Testis (tissue), 3 donors: ENCODE measurements around the gene COX7A2L. TPM values are rescaled to one million over a fixed set of nuclear protein-coding genes. Genes with fewer than 3 reads are reported as not detected.
"Not testable (repeated sequence)": the region's sequence is repeated elsewhere in the genome, so short reads cannot be mapped to it uniquely, and the experiment has no call there.

Source experiments
- DNase-seq: peaks from one replicate; pipeline ENCODE4 v3.0.0-alpha.2; 2019
- H3K27ac ChIP-seq, 2 donors: fragments of 200-600 bp; sonication (generic); one replicate each; pipeline ENCODE4 v1.5.1; 2019
- H3K27me3 ChIP-seq: fragments of 200-600 bp; sonication (generic); one replicate; pipeline ENCODE4 v1.5.1; 2019
- H3K36me3 ChIP-seq: fragments of 200-600 bp; sonication (generic); one replicate; pipeline ENCODE4 v1.5.1; 2017; ENCODE audit warnings: low read depth; ENCODE audit errors: missing control alignments
- H3K4me1 ChIP-seq: fragments of 200-600 bp; sonication (generic); one replicate; pipeline ENCODE4 v1.5.1; 2019
- H3K4me3 ChIP-seq, 2 donors: fragments of 200-600 bp; sonication (generic); one replicate each; pipeline ENCODE4 v1.5.1; 2017 to 2019
- H3K9me3 ChIP-seq: fragments of 200-600 bp; sonication (generic); one replicate; pipeline ENCODE4 v1.5.1; 2017
- POLR2A ChIP-seq: fragments of 450-650 bp; IDR thresholded peaks from one replicate; pipeline ENCODE4 v1.6.1; 2017; ENCODE audit warnings: antibody characterized with exemption, mild to moderate bottlenecking, moderate library complexity
- WGBS, 2 donors: methylation state at CpG; one replicate each; pipeline ENCODE4 v1.1.5; 2018; 5-methylcytosine and 5-hydroxymethylcytosine counted together
- intact Hi-C: fragments of 100-400 bp; cut with DNase I; formaldehyde crosslinking; loops from one replicate; pipeline ENCODE4 v1.15.1; 2023; ENCODE audit warnings: low total_unique reads
- polyA plus RNA-seq: library from polyadenylated mRNA; stranded (reverse); fragments of 350-450 nt; fragmentation: Illumina TruSeq; extraction: RNeasy Lipid Tissue Mini Kit (QIAGEN cat#74804); gene quantifications from one replicate; pipeline ENCODE4 v1.2.3, GENCODE V29; 2014; ENCODE audit warnings: low read depth, low replicate concordance; ENCODE audit not compliant: insufficient read depth
- total RNA-seq, 2 donors: library from RNA; depleted of rRNA; stranded (reverse); fragments of >200 nt; gene quantifications; one replicate each; pipeline ENCODE4 v1.2.3, GENCODE V29; 2016
- TF ChIP-seq, protein P1 (sequence below), 3 experiments: fragments of 450-650 bp in 2 of 3; fragments of 200-600 bp in 1 of 3; sonication (generic) in 1 of 3; IDR thresholded peaks; one replicate each; pipeline ENCODE4 v1.5.1; 2016 to 2019; ENCODE audit warnings: antibody characterized with exemption in 3 of 3, mild to moderate bottlenecking in 2 of 3, moderate library complexity in 1 of 3

The COX7A2L gene
- total and polyA plus RNA-seq, 3 donors from 2014 or later: 134 to 143 (median 142) TPM

DNA sequence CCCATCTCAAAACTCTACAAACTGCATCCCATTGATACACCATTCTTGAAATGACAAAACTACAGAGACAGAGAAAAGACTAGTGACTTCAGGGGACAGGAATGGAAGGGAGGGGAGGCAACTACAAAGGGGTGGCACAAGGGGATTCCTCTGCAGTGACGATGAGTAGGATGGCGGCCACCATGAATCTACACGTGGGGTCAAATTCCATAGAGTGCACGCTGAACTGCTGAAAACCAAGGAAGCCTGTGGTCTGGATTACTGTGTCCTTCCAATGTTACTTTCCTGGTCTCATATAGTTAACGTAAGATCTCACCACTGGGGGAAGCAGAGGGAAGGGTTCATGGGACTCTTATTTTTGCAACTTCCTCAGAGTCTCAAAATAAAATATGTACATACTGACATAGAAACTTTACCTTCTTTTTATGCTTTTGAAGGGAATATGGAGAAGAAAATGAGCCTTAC, 23.6 kb downstream of the COX7A2L start:
- H3K4me1 ChIP-seq: peaks cover 14% of the 10 kb centered on the region
- WGBS, 2 donors: 73 to 87% methylated on average over 5 of the region's 5 CpGs
- intact Hi-C loops: no loop called here
- no peak for TF ChIP-seq POLR2A
- TF ChIP-seq, protein P1, sequence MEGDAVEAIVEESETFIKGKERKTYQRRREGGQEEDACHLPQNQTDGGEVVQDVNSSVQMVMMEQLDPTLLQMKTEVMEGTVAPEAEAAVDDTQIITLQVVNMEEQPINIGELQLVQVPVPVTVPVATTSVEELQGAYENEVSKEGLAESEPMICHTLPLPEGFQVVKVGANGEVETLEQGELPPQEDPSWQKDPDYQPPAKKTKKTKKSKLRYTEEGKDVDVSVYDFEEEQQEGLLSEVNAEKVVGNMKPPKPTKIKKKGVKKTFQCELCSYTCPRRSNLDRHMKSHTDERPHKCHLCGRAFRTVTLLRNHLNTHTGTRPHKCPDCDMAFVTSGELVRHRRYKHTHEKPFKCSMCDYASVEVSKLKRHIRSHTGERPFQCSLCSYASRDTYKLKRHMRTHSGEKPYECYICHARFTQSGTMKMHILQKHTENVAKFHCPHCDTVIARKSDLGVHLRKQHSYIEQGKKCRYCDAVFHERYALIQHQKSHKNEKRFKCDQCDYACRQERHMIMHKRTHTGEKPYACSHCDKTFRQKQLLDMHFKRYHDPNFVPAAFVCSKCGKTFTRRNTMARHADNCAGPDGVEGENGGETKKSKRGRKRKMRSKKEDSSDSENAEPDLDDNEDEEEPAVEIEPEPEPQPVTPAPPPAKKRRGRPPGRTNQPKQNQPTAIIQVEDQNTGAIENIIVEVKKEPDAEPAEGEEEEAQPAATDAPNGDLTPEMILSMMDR (IDR thresholded peaks at IDR 0.05): no peak
- H3K27ac ChIP-seq: no peak overlapping the region
- H3K36me3 ChIP-seq: no peaks in the 10 kb centered on the region
- H3K9me3 ChIP-seq: no peaks in the 10 kb centered on the region
- no peak overlapping the region for H3K4me3 ChIP-seq
- H3K27me3 ChIP-seq: no peaks in the 10 kb centered on the region
- no peak for DNase-seq

DNA sequence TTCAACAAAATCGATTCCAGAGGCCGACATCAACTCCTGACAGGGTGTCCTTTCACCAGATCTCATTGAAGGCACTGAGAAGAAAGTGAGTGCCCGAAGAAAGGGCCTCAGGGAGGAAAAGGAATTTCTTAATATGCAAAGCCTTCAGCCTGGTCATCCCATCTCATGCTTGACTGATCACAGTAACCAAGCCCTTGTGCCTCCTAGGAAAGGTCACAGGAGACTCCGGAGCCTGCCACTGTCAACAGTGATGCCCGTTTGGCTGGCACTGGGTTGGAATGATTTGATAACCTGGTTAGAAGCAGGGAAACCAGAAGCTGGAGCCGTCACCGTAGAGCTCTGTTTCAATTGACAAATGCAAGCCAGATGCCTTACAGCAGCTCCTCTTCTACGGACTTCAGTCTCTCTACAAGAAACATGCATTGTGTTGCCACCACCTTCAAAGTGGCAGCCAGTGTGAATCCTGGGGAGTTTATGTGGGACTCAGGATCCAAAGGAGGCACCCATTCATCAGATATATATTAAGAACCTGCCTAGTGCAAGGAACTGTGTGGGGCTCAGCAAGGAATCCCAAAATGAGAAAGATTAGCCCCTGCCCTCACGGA, 24.6 kb downstream of the COX7A2L start:
- Histone ChIP-seq H3K27ac (no peak overlapping the region), H3K36me3 (no peaks in the 10 kb centered on the region), H3K27me3 (no peaks in the 10 kb centered on the region), H3K9me3 (no peaks in the 10 kb centered on the region), H3K4me1 (peaks cover 5% of the 10 kb centered on the region), H3K4me3 (no peak overlapping the region)
- WGBS, 2 donors: 90 to 92% methylated on average over 9 of the region's 9 CpGs
- no peak for TF ChIP-seq POLR2A
- TF ChIP-seq, protein P1 (IDR thresholded peaks at IDR 0.05): no peak
- DNase-seq: no peak
- intact Hi-C loops: no loop called here

DNA sequence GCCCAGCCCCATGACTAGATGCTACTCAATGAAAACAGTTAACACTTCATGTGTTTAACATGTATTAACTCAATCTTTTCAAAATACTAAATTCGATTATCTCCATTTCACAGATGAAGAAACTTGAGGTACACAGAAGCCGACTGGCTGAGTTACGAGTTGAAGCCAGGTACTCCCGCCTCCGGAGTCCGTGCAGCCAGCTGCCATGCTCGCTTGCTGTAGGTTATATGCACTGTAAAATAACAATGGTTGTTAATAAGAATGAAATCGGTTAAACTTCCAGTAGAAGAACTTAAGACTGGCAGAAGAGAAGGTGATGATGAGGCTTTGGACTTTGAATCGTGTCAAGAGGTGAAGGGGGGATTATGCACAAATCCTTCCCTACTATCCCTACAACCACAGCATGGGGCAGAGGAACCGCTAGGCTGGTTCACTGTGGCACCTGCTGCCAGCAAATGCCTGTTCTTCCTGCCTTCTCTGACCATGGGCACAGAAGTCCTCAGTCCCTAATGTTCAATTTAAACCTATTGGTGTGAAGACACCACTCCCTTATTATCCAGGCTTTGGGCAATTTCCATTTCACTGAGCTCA, 25.4 kb downstream of the COX7A2L start:
- H3K36me3 ChIP-seq: no peaks in the 10 kb centered on the region
- WGBS, 2 donors: 90 to 93% methylated on average over 10 of the region's 10 CpGs

DNA sequence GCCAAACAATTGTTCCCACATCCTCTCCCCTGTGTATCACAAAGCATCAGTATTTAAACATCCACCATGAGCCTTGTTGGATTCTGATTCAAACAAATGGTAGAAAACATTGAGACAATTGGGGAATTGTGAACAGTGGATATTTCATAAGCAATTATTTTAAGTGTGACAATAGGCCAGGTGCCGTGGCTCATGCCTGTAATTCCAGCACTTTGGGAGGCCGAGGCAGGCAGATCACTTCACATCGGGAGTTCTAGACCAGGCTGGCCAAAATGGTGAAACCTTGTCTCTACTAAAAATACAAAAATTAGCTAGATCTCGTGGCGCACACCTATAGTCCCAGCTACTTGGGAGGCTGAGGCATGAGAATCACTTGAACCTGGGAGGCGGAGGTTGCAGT, 26.2 kb downstream of the COX7A2L start:
- H3K4me1 ChIP-seq, H3K36me3 ChIP-seq, DNase-seq, H3K4me3 ChIP-seq, H3K27me3 ChIP-seq, intact Hi-C loops, H3K9me3 ChIP-seq, H3K27ac ChIP-seq: not testable (repeated sequence)
- WGBS, 2 donors: 94 to 97% methylated on average over 6 of the region's 6 CpGs

More for the DNA sequence above, 25.4 kb downstream of the COX7A2L start:
- Histone ChIP-seq H3K27ac (no peak overlapping the region), H3K4me1 (peaks cover 3% of the 10 kb centered on the region), H3K4me3 (no peak overlapping the region), H3K9me3 (no peaks in the 10 kb centered on the region), H3K27me3 (no peaks in the 10 kb centered on the region)
- no peak for TF ChIP-seq POLR2A
- TF ChIP-seq, protein P1 (IDR thresholded peaks at IDR 0.05): no peak
- no peak for DNase-seq
- intact Hi-C loops: no loop called here

DNA sequence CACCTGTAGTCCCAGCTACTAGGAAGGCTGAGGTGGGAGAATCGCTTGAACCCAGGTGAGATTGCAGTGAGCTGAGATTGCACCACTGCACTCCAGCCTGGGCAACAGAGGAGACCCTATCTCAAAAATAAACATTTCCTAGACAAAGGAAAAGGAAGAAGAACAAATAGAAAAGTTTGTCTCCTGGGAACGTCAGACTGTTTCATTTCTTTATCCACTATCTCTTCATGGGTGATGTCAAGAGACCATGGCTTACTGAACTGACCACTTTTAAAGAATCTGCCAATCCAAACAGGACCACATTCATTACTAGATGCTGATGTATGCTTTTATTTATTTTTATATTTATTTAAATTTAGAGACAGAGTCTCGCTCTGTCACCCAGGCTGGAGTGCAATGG, 26.8 kb downstream of the COX7A2L start:
- intact Hi-C loops: no loop called here

More for the DNA sequence above, 26.8 kb downstream of the COX7A2L start:
- H3K4me3 ChIP-seq: no peak overlapping the region
- H3K9me3 ChIP-seq: no peaks in the 10 kb centered on the region
- H3K27ac ChIP-seq: no peak overlapping the region
- WGBS, 2 donors: 88 to 90% methylated on average over 3 of the region's 3 CpGs
- peaks cover 10% of the 10 kb centered on the region for H3K4me1 ChIP-seq
- no peak for DNase-seq
- TF ChIP-seq POLR2A: no peak
- TF ChIP-seq, protein P1 (IDR thresholded peaks at IDR 0.05): no peak
- no peaks in the 10 kb centered on the region for H3K36me3 ChIP-seq
- no peaks in the 10 kb centered on the region for H3K27me3 ChIP-seq
